ENCODE measurements around the gene VPS26C.

DNA sequence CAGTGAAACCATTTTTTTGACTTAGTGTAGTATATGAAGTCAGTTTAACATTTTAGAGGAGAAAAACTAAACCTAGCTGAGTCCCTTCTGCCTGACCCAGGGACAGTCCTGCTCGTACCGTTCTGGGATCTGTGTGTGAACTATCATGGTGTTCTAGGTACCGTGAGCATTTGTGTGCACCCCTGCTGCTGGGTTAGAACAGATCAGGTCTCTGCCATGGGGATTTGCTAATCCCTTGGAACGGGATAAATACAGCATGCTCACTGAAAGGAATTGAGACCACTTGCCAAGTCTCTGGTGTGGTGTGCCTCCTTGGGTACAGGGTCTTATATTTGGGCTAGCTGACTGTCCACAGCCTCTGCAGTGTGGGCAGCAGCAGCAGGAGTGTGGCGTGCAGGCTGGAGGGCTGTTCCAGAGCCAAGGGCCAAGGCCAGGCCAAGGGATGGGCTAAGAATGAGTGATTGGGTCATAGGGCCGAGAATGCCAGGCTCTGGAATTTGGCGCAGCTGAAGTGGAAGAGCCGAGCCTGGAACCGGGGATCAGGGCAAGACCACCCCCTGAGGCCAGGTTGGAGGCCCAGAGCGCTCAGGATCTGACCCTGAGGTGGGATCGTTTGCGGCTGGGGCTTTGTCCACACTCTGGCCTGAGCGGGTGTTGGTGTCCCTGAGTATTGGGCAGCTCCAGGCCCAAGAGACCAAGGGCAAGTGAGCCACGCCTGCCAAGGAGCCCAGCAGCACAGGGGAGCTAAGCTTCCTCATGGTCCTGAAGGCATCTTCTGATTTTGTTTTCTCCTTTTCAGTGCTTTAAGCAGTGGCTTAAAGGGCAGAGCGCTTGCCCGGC is 66.3 kb downstream of the VPS26C start:
- TF ChIP-seq, protein P1, sequence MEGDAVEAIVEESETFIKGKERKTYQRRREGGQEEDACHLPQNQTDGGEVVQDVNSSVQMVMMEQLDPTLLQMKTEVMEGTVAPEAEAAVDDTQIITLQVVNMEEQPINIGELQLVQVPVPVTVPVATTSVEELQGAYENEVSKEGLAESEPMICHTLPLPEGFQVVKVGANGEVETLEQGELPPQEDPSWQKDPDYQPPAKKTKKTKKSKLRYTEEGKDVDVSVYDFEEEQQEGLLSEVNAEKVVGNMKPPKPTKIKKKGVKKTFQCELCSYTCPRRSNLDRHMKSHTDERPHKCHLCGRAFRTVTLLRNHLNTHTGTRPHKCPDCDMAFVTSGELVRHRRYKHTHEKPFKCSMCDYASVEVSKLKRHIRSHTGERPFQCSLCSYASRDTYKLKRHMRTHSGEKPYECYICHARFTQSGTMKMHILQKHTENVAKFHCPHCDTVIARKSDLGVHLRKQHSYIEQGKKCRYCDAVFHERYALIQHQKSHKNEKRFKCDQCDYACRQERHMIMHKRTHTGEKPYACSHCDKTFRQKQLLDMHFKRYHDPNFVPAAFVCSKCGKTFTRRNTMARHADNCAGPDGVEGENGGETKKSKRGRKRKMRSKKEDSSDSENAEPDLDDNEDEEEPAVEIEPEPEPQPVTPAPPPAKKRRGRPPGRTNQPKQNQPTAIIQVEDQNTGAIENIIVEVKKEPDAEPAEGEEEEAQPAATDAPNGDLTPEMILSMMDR (IDR thresholded peaks at IDR 0.05; ENCODE audit: low read length) = no peak
- TF ChIP-seq EZH2 (optimal IDR thresholded peaks at IDR 0.05; ENCODE audit: low read depth, low read length) (no peak), EZH2phosphoT487 (IDR thresholded peaks at IDR 0.05; ENCODE audit: low read length) (no peak)
